ENCODE results near the gene STPG4. TPM values are rescaled to one million over a fixed set of nuclear protein-coding genes. Genes with fewer than 3 reads are reported as not detected.
"Not testable (repeated sequence)": the region's sequence is repeated elsewhere in the genome, so short reads cannot be mapped to it uniquely, and the experiment has no call there.

Gene STPG4
- total RNA-seq, 1 donor from 2014 or later: 2.9 TPM

DNA sequence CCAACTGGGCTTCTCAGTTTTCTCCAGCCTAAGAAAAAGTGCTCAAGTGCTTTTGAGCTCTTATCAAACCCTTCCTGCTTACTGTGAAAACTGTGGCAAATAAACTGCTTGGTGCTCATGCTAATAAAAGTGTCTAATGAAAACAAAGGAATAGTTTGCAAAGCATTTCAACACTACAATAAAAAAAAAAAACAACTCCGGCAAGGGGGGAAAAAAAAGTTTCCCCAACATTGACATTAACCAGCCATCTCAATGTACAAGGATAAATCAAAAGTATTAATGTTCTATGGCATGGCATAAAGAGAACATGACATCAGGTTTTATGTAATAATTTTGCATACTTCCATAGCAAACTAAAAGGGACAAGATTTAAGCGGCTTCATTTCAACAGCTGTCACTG lies 14.7 kb upstream of the STPG4 start:
- Histone ChIP-seq H3K9me3 (no peaks in the 10 kb centered on the region), H3K27ac (no peak overlapping the region)
- TF ChIP-seq, protein P1, sequence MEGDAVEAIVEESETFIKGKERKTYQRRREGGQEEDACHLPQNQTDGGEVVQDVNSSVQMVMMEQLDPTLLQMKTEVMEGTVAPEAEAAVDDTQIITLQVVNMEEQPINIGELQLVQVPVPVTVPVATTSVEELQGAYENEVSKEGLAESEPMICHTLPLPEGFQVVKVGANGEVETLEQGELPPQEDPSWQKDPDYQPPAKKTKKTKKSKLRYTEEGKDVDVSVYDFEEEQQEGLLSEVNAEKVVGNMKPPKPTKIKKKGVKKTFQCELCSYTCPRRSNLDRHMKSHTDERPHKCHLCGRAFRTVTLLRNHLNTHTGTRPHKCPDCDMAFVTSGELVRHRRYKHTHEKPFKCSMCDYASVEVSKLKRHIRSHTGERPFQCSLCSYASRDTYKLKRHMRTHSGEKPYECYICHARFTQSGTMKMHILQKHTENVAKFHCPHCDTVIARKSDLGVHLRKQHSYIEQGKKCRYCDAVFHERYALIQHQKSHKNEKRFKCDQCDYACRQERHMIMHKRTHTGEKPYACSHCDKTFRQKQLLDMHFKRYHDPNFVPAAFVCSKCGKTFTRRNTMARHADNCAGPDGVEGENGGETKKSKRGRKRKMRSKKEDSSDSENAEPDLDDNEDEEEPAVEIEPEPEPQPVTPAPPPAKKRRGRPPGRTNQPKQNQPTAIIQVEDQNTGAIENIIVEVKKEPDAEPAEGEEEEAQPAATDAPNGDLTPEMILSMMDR (IDR thresholded peaks at IDR 0.05): no peak
- TF ChIP-seq POLR2A (IDR thresholded peaks at IDR 0.05) (no peak), POLR2AphosphoS5 (IDR thresholded peaks at IDR 0.05; ENCODE audit: insufficient read depth in 1 of 2, low read depth in 1 of 2) (no peak)

DNA sequence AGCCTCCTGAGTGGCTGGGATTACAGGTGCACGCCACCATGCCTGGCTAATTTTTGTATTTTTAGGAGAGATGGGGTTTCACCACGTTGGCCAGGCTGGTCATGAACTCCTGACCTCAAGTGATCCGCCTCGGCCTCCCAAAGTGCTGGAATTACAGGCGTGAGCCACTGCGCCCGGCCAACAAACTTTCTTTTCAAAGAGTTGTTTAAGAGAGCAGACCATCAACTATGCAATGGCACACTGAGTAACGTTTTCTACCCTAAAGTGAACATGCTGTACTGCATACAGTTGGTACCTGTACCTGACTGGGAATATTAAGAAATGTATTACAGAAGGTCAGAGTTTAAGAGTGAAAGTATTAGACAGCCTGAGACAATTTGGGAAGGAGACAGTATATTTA lies 13.8 kb upstream of the STPG4 start:
- H3K27me3 ChIP-seq; H3K4me3 ChIP-seq; intact Hi-C loops (cut with DNase I); H3K9me3 ChIP-seq; DNase-seq (ENCODE audit: extremely low spot score in 2 of 2); H3K27ac ChIP-seq: not testable (repeated sequence)
- H3K36me3 ChIP-seq: peaks cover 0 to 19% of the 10 kb centered on the region in 2 donors
- peaks cover 91% of the 10 kb centered on the region for H3K4me1 ChIP-seq

More for the DNA sequence above, 14.7 kb upstream of the STPG4 start:
- Histone ChIP-seq H3K4me1 (peaks cover 94% of the 10 kb centered on the region), H3K27me3 (no peaks in the 10 kb centered on the region), H3K36me3 (peaks cover 0 to 19% of the 10 kb centered on the region in 2 donors), H3K4me3 (no peak overlapping the region)
- DNase-seq (ENCODE audit: extremely low spot score in 2 of 2): no peak
- intact Hi-C loops (cut with DNase I): no loop called here

DNA sequence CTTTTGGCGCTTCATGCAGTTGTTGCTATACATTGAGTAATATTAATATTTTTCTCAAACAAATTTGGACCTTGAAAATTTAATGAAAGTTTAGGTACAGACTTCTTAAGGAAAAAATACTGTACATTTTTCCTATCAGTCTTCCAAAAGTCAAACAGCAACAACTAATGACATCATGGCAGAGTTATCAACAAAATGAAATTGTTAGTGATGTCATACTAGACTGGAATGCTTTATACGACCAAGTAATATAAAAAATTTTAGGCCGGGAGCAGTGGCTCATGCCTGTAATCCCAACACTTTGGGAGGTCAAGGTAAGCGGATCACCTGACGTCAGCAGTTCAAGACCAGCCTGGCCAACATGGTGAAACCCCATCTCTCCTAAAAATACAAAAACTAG lies 12.0 kb upstream of the STPG4 start:
- TF ChIP-seq POLR2A (IDR thresholded peaks at IDR 0.05) (no peak), POLR2AphosphoS5 (IDR thresholded peaks at IDR 0.05; ENCODE audit: insufficient read depth in 1 of 2, low read depth in 1 of 2) (no peak)
- TF ChIP-seq, protein P1 (IDR thresholded peaks at IDR 0.05): no peak
- H3K27me3 ChIP-seq: no peaks in the 10 kb centered on the region
- peaks cover 0 to 35% of the 10 kb centered on the region in 2 donors for H3K36me3 ChIP-seq
- intact Hi-C loops (cut with DNase I): no loop called here
- H3K27ac ChIP-seq: no peak overlapping the region
- H3K4me3 ChIP-seq: no peak overlapping the region
- no peak for DNase-seq (ENCODE audit: extremely low spot score in 2 of 2)
- no peaks in the 10 kb centered on the region for H3K9me3 ChIP-seq
- H3K4me1 ChIP-seq: peaks cover 87% of the 10 kb centered on the region

DNA sequence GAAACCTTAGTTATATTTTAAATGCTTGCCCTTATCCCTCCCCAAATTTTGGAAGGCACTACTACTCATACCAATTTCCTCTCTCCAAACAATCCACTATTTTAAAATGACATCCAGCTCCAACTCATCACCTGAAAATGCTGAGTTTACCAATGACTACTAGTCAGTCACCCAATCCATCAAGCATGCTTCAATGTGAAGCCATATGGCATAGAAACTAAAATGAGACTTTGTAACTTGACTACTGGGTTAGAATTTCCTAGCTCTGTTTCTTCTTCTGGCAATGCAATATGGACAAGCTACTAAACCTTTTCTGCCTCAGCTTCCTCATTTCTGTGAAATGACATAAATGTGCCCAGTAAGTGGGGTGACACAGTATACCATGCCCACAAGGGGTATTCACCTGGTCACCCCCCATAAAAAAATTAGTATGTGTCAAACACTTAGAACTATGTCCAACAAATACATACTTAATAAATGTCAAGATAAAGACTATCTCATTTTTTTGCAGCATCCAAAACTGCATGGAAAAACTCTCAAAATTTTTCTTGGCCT lies 10.0 kb upstream of the STPG4 start:
- intact Hi-C loops (cut with DNase I): no loop called here
- peaks cover 66% of the 10 kb centered on the region for H3K4me1 ChIP-seq
- H3K9me3 ChIP-seq: no peaks in the 10 kb centered on the region
- no peak overlapping the region for H3K27ac ChIP-seq
- peaks cover 0 to 56% of the 10 kb centered on the region in 2 donors for H3K36me3 ChIP-seq
- H3K27me3 ChIP-seq: no peaks in the 10 kb centered on the region
- TF ChIP-seq, protein P1 (IDR thresholded peaks at IDR 0.05): no peak
- TF ChIP-seq POLR2AphosphoS5 (IDR thresholded peaks at IDR 0.05; ENCODE audit: insufficient read depth in 1 of 2, low read depth in 1 of 2) (no peak), POLR2A (IDR thresholded peaks at IDR 0.05) (no peak)
- H3K4me3 ChIP-seq: no peak overlapping the region
- DNase-seq (ENCODE audit: extremely low spot score in 2 of 2): no peak

DNA sequence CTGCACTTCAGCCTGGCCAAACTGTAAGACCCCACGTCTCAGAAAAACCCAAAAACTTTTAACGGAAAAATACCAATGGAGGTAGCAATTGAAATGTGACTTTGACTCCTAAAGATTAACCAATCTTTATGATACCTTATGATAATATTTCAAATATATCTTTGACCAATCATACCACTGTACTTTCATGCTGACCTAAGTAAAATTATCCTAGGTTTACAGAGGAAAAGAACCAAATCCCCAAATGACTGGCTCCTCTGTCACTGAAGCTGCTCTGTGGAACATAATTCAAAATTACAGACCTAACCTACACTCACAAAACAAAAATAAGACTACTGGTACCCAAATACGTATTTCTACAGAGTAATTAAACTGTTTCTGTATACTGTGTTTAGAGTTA lies 7.7 kb upstream of the STPG4 start:
- intact Hi-C loops (cut with DNase I): no loop called here
- no peak for DNase-seq (ENCODE audit: extremely low spot score in 2 of 2)
- no peaks in the 10 kb centered on the region for H3K9me3 ChIP-seq
- H3K36me3 ChIP-seq: peaks cover 0 to 58% of the 10 kb centered on the region in 2 donors
- H3K27ac ChIP-seq: no peak overlapping the region
- no peak for TF ChIP-seq POLR2A (IDR thresholded peaks at IDR 0.05)
- no peak for TF ChIP-seq POLR2AphosphoS5 (IDR thresholded peaks at IDR 0.05; ENCODE audit: insufficient read depth in 1 of 2, low read depth in 1 of 2)
- TF ChIP-seq, protein P1 (IDR thresholded peaks at IDR 0.05): no peak
- peaks cover 45% of the 10 kb centered on the region for H3K4me1 ChIP-seq
- H3K4me3 ChIP-seq: no peak overlapping the region
- H3K27me3 ChIP-seq: no peaks in the 10 kb centered on the region
